Activated CD4-positive, alpha-beta T cell treated with anti-CD3 and anti-CD28 coated beads, Interleukin-2, amount 50 U/mL, for 1 hour (primary cell): ENCODE results near the gene ZNF516.

Experiments
- DNase-seq: peaks from one replicate; pipeline ENCODE4 v3.0.0-alpha.2; 2020

ZNF516 gene

GRCh38 chr18:76452357-76452756 lies 42.7 kb downstream of the ZNF516 start:
- DNase-seq: no peak

DNA sequence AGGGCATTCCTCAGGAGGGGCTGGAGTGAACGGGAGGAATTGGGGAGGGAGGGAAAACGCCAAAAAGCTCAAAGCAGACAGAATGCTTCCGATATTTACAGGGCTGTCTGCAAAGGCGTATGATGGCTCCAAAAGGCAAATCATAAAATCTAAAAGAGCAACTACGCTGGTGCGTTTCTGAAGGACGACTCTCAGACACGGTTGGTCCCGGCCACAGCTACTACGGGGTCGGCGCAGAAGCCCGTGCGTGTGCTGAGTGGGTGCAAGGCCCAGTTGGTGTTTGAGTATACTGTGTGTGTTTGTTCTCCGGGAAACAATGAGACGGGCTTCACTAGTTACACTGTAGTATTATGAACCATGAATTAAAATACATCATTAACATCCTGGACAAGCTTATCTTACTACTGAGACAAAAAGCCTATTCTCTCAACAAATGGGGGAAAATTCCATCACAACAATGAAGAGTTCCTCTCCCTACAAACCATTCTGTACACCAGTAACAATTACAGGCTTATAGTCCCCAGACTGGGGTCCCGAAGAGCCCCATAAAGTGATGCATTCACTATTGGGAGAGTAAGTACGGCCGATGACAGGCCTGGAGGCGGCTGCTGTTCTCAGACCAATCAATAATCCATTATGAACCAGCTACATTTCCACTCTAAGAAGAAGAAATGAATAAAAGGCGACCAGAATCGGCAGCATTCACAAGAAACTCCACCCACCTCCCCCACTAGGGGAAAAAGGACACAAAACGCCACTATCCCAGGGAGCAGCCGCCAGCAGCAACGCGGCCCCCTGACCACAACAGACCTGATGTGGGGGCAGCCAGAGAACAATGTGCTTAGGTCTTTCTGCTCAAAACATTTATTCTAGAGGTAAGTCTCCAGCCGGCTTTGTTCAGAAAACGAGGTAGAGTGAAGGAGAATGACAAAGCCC lies 43.4 kb downstream of the ZNF516 start:
- no peak for DNase-seq

GRCh38 chr18:76450452-76451395 lies 44.3 kb downstream of the ZNF516 start:
- DNase-seq: no peak

DNA sequence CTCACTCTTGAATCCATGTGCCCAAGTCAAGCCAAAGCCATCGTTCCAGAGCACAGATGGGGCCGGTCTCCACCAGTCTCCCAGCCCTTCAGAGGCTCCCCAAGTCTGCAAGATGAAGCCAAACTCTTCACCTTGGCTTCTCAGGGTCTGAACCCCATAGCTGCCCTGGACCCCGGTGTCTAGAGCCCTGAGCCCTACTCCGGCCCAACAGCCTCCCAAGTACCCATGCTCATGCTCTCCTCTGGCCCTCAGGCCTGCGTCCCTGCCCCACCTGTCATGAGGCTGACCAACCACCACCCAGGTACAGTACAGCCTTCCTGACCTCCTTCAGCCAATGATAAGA lies 46.0 kb downstream of the ZNF516 start:
- no peak for DNase-seq

DNA sequence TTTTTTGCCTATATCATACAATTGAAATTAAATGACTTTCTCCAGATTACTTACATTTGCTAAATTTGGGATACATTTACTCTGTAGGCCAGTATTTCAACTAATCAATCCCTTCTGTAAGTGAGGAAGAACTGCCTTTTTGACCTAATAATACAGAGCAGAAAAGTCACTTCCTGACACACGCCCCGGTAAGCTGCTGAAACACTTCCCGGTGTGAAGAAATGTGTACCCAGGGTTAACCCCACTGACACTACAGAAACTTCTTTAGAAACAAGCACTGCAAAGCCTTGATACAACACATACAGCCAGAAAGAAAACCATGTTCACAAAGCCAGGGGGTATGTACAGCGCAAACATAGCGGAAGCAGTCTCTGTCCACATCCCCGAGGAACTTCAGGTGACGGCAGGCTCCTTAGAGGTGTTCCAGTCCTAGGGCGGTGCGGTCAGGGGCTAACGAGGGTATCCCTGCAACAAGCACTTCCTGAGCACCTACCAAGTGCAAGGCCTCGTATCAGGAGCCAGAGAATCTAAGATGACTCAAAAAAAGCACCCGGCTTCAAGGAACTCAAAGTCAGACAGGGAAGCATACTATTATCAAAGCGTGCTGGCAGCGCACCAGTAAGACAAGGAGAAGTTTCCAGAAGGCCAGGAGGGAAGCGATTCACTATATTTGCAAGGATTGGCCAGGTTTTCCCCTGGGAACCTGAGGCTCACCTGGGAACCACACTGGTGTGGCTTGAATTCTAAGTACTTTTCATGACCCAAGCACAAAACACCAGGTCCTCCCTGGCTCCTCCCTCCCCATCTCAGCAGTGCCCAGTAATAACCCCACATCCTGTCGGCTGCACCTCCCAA lies 46.6 kb downstream of the ZNF516 start:
- no peak for DNase-seq

DNA sequence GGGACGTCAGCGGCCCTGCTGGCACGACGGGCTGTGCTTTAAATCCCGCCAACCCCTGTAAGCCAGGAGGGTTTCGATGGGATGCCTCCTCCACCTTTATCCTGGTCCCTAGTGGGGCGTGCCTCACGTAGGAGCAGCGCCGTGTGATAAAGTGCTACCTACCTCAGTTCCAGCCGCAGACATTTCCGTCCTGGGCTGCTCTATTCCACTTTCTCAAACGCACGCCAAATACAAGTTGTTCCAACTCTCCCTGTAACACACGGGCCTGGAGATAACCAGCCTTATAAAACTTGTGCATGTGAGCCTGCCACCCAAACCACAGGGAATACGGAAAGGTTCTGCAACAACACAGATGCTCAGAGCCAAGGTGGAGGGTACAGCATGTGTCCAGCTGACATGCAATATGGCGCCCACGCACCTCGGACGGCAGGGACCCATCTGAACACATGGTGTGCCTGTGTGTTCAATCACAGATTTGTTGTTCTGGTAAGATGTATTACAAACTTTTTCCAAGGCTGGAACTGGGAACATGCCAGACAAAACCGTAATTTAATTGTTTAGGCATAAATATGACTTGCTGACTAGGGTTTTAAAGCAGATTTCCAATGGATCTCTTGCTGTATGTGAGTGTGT lies 47.7 kb downstream of the ZNF516 start:
- DNase-seq: no peak

DNA sequence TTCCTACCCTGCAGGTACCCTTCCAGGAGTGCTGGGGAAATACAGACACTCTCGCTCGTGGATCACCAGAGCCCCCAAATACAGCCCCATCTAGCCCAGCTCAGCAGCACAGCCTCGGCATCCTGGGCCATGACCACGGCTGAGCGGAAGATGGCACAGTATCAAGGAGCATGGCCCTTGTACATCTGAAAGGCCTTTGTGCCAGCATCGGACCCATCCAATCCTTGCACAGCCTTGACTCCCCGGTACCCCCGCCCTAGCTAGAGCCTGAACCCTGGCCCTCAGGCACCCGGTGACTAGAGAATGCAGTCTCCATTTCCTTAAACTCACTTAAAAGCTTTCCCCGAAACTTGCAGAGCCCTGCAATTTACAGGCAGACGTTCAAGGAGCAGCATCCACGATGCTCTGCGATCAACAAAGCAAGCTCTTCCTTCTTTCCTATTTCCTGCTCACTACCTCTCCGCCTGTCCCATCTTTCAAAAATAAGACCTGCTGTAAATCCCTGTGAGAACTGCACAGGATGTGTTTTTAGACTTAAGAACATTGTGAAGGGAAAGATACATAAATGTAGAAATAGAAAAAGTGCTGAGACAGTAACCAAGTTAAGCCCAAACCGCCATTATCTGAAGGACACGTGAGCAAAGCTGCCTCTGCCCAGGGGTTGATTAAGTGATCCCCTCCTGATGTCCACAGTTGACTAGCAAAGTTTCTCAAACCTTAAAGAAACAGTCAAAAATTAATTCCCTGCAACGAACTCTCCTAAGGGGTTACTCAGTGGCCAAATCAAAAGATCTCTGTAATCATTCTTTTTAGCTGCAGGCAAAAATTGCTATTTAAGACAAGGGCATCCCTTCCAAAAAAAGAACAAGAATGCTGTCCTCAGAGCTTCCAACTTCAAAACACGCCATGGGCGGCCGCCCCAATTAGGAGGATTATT lies 48.5 kb downstream of the ZNF516 start:
- DNase-seq: no peak

- no peak for DNase-seq
These were observed 49.3 kb downstream of the ZNF516 start for GRCh38 chr18:76445741-76446232.

DNA sequence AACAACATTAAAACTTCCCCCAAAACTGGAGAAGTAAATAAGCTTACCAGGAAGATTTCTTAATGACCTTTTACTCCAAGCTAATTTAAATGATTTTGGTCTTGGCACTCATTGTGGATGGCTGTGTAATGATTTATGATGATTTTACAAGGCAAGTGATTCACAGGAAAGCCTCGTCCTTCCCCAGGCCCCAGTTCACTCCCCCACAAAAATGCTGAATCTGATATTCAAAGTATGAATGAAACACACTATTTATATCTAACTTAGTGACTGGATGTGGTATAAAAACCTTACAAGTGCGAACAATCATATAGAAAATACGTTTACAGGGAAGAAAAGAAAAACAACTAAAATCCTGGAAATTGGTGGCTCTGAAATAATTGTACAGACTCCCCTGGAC lies 49.8 kb downstream of the ZNF516 start:
- DNase-seq: no peak

- DNase-seq: no peak
These were observed 50.5 kb downstream of the ZNF516 start for GRCh38 chr18:76444446-76445105.

GRCh38 chr18:76443519-76444445 lies 51.3 kb downstream of the ZNF516 start:
- no peak for DNase-seq

GRCh38 chr18:76442413-76443171 lies 52.5 kb downstream of the ZNF516 start:
- DNase-seq: no peak

GRCh38 chr18:76441668-76442412 lies 53.2 kb downstream of the ZNF516 start:
- DNase-seq: no peak

- DNase-seq: no peak
These were observed 53.9 kb downstream of the ZNF516 start for GRCh38 chr18:76441002-76441667.

GRCh38 chr18:76437910-76438309 lies 57.1 kb downstream of the ZNF516 start:
- DNase-seq: no peak

DNA sequence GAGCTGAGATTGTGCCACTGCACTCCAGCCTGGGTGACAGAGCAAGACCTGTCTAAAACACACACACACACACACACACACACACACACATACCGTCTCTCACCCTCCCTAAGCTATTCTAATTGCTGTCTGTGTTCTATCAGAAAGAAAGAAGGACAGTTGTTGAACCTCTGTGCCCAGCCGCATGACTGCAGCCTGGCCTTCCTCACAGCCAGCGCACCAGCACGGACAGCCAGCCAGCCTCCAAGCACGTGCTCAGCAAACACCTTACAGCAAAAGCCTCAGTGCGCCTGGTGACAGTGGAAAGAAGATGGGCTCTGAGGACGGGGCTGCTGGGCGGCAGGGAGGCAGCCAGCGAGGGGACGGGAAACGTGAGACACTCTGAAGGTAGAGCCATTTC lies 58.0 kb downstream of the ZNF516 start:
- DNase-seq: no peak

DNA sequence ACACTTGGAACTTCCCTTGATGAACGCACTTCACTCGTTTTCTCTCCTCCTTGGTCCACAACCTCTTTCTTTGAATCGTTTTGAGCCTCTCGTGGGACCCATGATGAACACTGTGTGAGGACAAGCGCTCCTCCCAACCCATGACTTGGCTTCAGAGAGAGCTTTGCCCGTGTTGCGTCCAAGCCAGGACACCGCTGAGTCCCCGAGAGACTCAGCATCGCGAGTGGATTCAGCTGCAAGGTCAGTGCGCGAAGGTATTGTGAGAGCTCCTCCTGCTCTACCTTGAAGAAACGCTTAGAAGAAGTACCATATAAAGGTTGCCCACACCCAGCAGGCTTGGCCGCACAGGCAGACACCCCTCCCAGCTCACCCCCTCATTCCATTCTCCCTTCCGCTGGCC lies 58.7 kb downstream of the ZNF516 start:
- no peak for DNase-seq
